Endothelial cell of umbilical vein (primary cell): ENCODE measurements around the gene NR1H4. TPM values are rescaled to one million over a fixed set of nuclear protein-coding genes. Genes with fewer than 3 reads are reported as not detected.

ENCODE experiments used
- BruUV-seq: library from RNA; stranded (reverse); fragments of 400-500 nt; replicated peaks from 2 replicates; lab custom pipeline; 2021; lab: Mats Ljungman, UMichigan
- CTCF ChIA-PET: fragments of 300-600, 350-600 bp; sonication (Branson Sonifier 250); formaldehyde crosslinking; loops from one replicate; lab custom pipeline; 2021; ENCODE audit warnings: antibody characterized with exemption, inconsistent platforms; lab: Charles Lee
- POLR2A ChIA-PET: fragments of 300-600, 350-600 bp; sonication (Branson Sonifier 250); formaldehyde crosslinking; loops from one replicate; lab custom pipeline; 2021; ENCODE audit warnings: antibody characterized with exemption, inconsistent platforms; lab: Charles Lee
- DNase-seq: peaks from one replicate; pipeline ENCODE4 v3.0.0-alpha.2; 2011; ENCODE audit warnings: low read depth, low spot score
- FAIRE-seq: peaks from 2 replicates; lab custom pipeline; 2011; peaks lifted over from hg19 to GRCh38; lab: Jason Lieb, UNC
- H2AFZ ChIP-seq: 2 replicates; pipeline ENCODE4 v1.6.0; 2012; ENCODE audit warnings: low read depth, low read length, control low read depth, inconsistent platforms
- H3K27ac ChIP-seq: 2 replicates; pipeline ENCODE4 v1.5.1; 2011; ENCODE audit warnings: low read depth, mild to moderate bottlenecking, control low read depth, low read length, moderate library complexity; ENCODE audit not compliant: insufficient read depth
- H3K27me3 ChIP-seq, 2 experiments: 2 replicates each; pipeline versions ENCODE4 v1.6.0 to v1.6.1; 2011; ENCODE audit warnings: low read length in 2 of 2, mixed read lengths in 1 of 2; ENCODE audit not compliant: control insufficient read depth in 2 of 2, insufficient read depth in 2 of 2
- H3K36me3 ChIP-seq, 2 experiments: 2 replicates in 1 of 2; 3 replicates in 1 of 2; pipeline ENCODE4 v1.5.1; 2011; ENCODE audit warnings: low read length in 2 of 2, mild to moderate bottlenecking in 1 of 2, moderate library complexity in 1 of 2; ENCODE audit not compliant: control insufficient read depth in 2 of 2, insufficient read depth in 2 of 2; ENCODE audit errors: extremely low read depth in 1 of 2
- H3K4me1 ChIP-seq: 3 replicates; pipeline ENCODE4 v1.5.1; 2011; ENCODE audit warnings: mild to moderate bottlenecking, low read length; ENCODE audit not compliant: control insufficient read depth, insufficient read depth; ENCODE audit errors: extremely low read depth
- H3K4me2 ChIP-seq: 2 replicates; pipeline ENCODE4 v1.6.1; 2011; ENCODE audit warnings: low read length, control low read depth, mixed read lengths; ENCODE audit not compliant: insufficient read depth
- H3K4me3 ChIP-seq, 3 experiments: fragments of 200-600 bp in 1 of 3; sonication (generic), shearing (Covaris generic) in 1 of 3; replicated peaks in 1 of 3; 2 replicates each; pipeline ENCODE4 v1.5.1; 2011 to 2016; ENCODE audit warnings: control low read depth in 3 of 3, low read length in 3 of 3, mild to moderate bottlenecking in 2 of 3, inconsistent platforms in 1 of 3, low read depth in 1 of 3, moderate library complexity in 1 of 3; ENCODE audit not compliant: insufficient read depth in 1 of 3
- H3K79me2 ChIP-seq: 2 replicates; pipeline ENCODE4 v1.6.0; 2012; ENCODE audit warnings: low read length, inconsistent platforms; ENCODE audit not compliant: control insufficient read depth, insufficient read depth
- H3K9ac ChIP-seq: replicated peaks from 2 replicates; pipeline ENCODE3; 2011; ENCODE audit warnings: low read length, control low read depth; ENCODE audit not compliant: insufficient read depth; ENCODE audit errors: extremely low read depth
- H3K9me1 ChIP-seq: replicated peaks from 3 replicates; pipeline ENCODE4 v1.6.0; 2011; ENCODE audit warnings: mild to moderate bottlenecking, low read length; ENCODE audit not compliant: control insufficient read depth, insufficient read depth; ENCODE audit errors: extremely low read depth
- H3K9me3 ChIP-seq: replicated peaks from 2 replicates; pipeline ENCODE4 v1.5.1; 2012; ENCODE audit warnings: low read length, inconsistent platforms; ENCODE audit not compliant: control insufficient read depth, insufficient read depth
- H4K20me1 ChIP-seq: replicated peaks from 2 replicates; pipeline ENCODE3; 2011; ENCODE audit warnings: mild to moderate bottlenecking, low read length; ENCODE audit not compliant: control insufficient read depth, insufficient read depth; ENCODE audit errors: extremely low read depth
- CTCF ChIP-seq, 2 donors: IDR thresholded peaks; 1 replicate in 1 of 2; 2 replicates in 1 of 2; pipeline ENCODE4 v1.5.1; 2011; ENCODE audit warnings: low read length in 2 of 2, mild to moderate bottlenecking in 2 of 2, moderate library complexity in 2 of 2, control low read depth in 1 of 2, inconsistent platforms in 1 of 2, low read depth in 1 of 2; ENCODE audit not compliant: insufficient read depth in 1 of 2; ENCODE audit errors: extremely low read depth in 1 of 2
- EZH2 ChIP-seq: IDR thresholded peaks from 2 replicates; pipeline ENCODE4 v1.6.1; 2012; ENCODE audit warnings: borderline replicate concordance, low read depth, mild to moderate bottlenecking, moderate library complexity, low read length, inconsistent platforms; ENCODE audit not compliant: severe bottlenecking
- FOS ChIP-seq: IDR thresholded peaks from 2 replicates; pipeline ENCODE4 v1.6.1; 2011; ENCODE audit warnings: mild to moderate bottlenecking, low read length, moderate library complexity, borderline replicate concordance; ENCODE audit not compliant: insufficient read depth
- GATA2 ChIP-seq: IDR thresholded peaks from 2 replicates; pipeline ENCODE4 v1.7.0; 2011; ENCODE audit warnings: low read depth, mild to moderate bottlenecking, moderate library complexity, mixed read lengths, low read length; ENCODE audit not compliant: insufficient read length, insufficient read depth
- JUN ChIP-seq: IDR thresholded peaks from 2 replicates; pipeline ENCODE4 v1.6.1; 2011; ENCODE audit warnings: borderline replicate concordance, low read depth; ENCODE audit not compliant: insufficient read length, insufficient read depth
- MAX ChIP-seq: IDR thresholded peaks from 2 replicates; pipeline ENCODE4 v1.6.1; 2011; ENCODE audit not compliant: insufficient read depth, insufficient read length
- MYC ChIP-seq: IDR thresholded peaks from one replicate; pipeline ENCODE4 v1.6.1; 2011; ENCODE audit warnings: mild to moderate bottlenecking, low read depth, low read length
- POLR2A ChIP-seq: IDR thresholded peaks from 2 replicates; pipeline ENCODE4 v1.6.1; 2012; ENCODE audit warnings: low read depth, mild to moderate bottlenecking, control low read depth, low read length
- POLR2AphosphoS5 ChIP-seq: IDR thresholded peaks from 2 replicates; pipeline ENCODE4 v1.6.1; 2012; ENCODE audit warnings: low read depth, mild to moderate bottlenecking, control low read depth, low read length, moderate library complexity; ENCODE audit not compliant: insufficient read depth
- dilution Hi-C: fragments of 300-500 bp; cut with MboI; formaldehyde crosslinking; loops from one replicate; pipeline ENCODE4 v1.15.0; 2019; ENCODE audit warnings: low sequenced_read_pairs; ENCODE audit not compliant: extremely low pct_ligation_motif_present
- intact Hi-C: fragments of 100-400 bp; cut with micrococcal nuclease; formaldehyde crosslinking; loops from one replicate; pipeline ENCODE4 v1.10.0; 2022
- polyA plus RNA-seq, 4 experiments: library from polyadenylated mRNA; depleted of rRNA in 3 of 4; stranded (reverse) in 3 of 4; unstranded in 1 of 4; fragments of >200 nt; gene quantifications; 2 replicates each; pipeline versions ENCODE4 v1.2.1 to v1.2.3, GENCODE V29; 2011 to 2012; ENCODE audit warnings: missing spikeins in 1 of 4
- total RNA-seq: library from RNA; stranded (reverse); gene quantifications from 2 replicates; pipeline ENCODE4 v1.2.3, GENCODE V29; 2021

Gene NR1H4
- total and polyA plus RNA-seq, 2 donors (not counting 3 experiments of a cell fraction or from before 2014, with no cell fraction given) = not detected

- Histone ChIP-seq H2AFZ (no peak overlapping the region), H3K27ac (no peak overlapping the region), H3K36me3 (no peaks in the 10 kb centered on the region), H3K4me2 (no peak overlapping the region), H3K4me1 (no peaks in the 10 kb centered on the region), H3K9ac (no peak overlapping the region), H3K4me3 (no peak overlapping the region), H3K9me1 (no peaks in the 10 kb centered on the region), H4K20me1 (no peaks in the 10 kb centered on the region), H3K79me2 (no peaks in the 10 kb centered on the region), H3K9me3 (no peaks in the 10 kb centered on the region), H3K27me3 (no peaks in the 10 kb centered on the region)
- dilution Hi-C loops (no loop called here), intact Hi-C loops (no loop called here)
- BruUV-seq = no TSS peak
- ChIA-PET CTCF (interaction anchor here (0.9 to 1.5 kb wide), 2 partner anchors 59 to 229 kb away, joined by 3 to 5 read pairs; no protein-coding TSS in a partner anchor), POLR2A (no interaction called here)
- TF ChIP-seq GATA2 (no peak), CTCF (IDR thresholded peaks at IDR 0.05; ENCODE audit: extremely low read depth in 1 of 2, insufficient read depth in 1 of 2, low read depth in 1 of 2, low read length in 2 of 2) (no peak), JUN (no peak), POLR2A (no peak), EZH2 (no peak), FOS (no peak), MYC (no peak), MAX (no peak), POLR2AphosphoS5 (no peak)
- no peak for DNase-seq
- no peak for FAIRE-seq
Measured at GRCh38 chr12:100463661-100464060, 10.0 kb upstream of the NR1H4 start.
